CD4-positive, alpha-beta T cell treated with Interleukin-12 subunit alpha and Interleukin-12 subunit beta, for 1 hour (primary cell): Measurements from ENCODE around the gene PPP1R2B.

Experiments used
- DNase-seq: peaks from one replicate; pipeline ENCODE4 v3.0.0-alpha.2; 2020

PPP1R2B gene

GRCh38 chr5:156883316-156883875, 33.3 kb downstream of the PPP1R2B start:
- no peak for DNase-seq

GRCh38 chr5:156888520-156888919, 38.4 kb downstream of the PPP1R2B start:
- DNase-seq, result no peak

- DNase-seq, result peak; percentile 16
Observed at GRCh38 chr5:156892223-156892622, 42.1 kb downstream of the PPP1R2B start.

- no peak for DNase-seq
Observed at GRCh38 chr5:156892864-156893263, 42.8 kb downstream of the PPP1R2B start.

- DNase-seq, result no peak
Observed at GRCh38 chr5:156893517-156893916, 43.4 kb downstream of the PPP1R2B start.

- DNase-seq, result no peak
Observed at GRCh38 chr5:156896546-156896945, 46.5 kb downstream of the PPP1R2B start.
